A549 (cell line): Measurements from ENCODE around the gene MOV10.

Source experiments
- CTCF ChIP-seq: fragments of >200 bp; sonication (Bioruptor Twin); formaldehyde crosslinking; IDR thresholded peaks from 3 replicates; pipeline ENCODE4 v1.5.1; 2016
- HOXA7 ChIP-seq: fragments of 250-450 bp; sonication (Bioruptor Pico); IDR thresholded peaks from 2 replicates; pipeline ENCODE4 v1.5.0; 2020; ENCODE audit warnings: mild to moderate bottlenecking, moderate library complexity
- MAZ ChIP-seq: fragments of 150-350 bp; IDR thresholded peaks from 2 replicates; pipeline ENCODE4 v1.6.1; 2014; ENCODE audit warnings: antibody characterized with exemption, low read depth, low read length, borderline replicate concordance
- MYC ChIP-seq: IDR thresholded peaks from 2 replicates; pipeline ENCODE4 v1.6.1; 2012; ENCODE audit warnings: mild to moderate bottlenecking, inconsistent platforms, low read length, improper control_type of control experiment, borderline replicate concordance
- POLR2A ChIP-seq: IDR thresholded peaks from 2 replicates; pipeline ENCODE4 v1.6.1; 2012; ENCODE audit warnings: mild to moderate bottlenecking, low read length
- RFX5 ChIP-seq: fragments of 450-650 bp; IDR thresholded peaks from 2 replicates; pipeline ENCODE4 v1.7.1; 2014; ENCODE audit warnings: antibody characterized with exemption, mild to moderate bottlenecking, moderate library complexity
- SMC3 ChIP-seq: fragments of >200 bp; sonication (Bioruptor Twin); formaldehyde crosslinking; IDR thresholded peaks from 3 replicates; pipeline ENCODE4 v1.6.1; 2018; ENCODE audit warnings: inconsistent platforms

GRCh38 chr1:112717263-112717873 is 42.9 kb downstream of the MOV10 start:
- no peak for TF ChIP-seq CTCF
- TF ChIP-seq MAZ: no peak
- TF ChIP-seq RFX5: no peak
- TF ChIP-seq POLR2A: no peak
- no peak for TF ChIP-seq HOXA7 (CRISPR knock-in tag)
- TF ChIP-seq MYC: no peak
- TF ChIP-seq SMC3: no peak
